ENCODE measurements around the gene PPFIA2.

PPFIA2 gene

DNA sequence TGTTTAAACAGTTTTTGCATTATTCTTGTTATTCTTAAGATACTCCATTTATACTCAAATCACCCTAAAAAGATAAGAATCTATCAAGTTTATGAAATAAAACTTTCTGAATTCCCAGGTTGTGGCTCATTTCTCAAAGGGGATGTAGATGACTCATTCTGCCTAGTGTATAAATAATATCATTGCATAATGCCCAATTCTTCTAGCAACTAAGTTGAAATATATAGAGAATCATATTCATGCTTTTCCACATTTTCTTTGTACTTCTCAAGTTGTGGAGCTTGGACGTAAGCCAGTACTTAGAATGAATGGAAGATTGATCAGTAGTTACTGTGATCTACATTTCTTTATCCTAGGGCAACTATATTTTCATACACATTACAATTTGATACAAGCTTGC lies 201.1 kb downstream of the PPFIA2 start:
- TF ChIP-seq, protein P1, sequence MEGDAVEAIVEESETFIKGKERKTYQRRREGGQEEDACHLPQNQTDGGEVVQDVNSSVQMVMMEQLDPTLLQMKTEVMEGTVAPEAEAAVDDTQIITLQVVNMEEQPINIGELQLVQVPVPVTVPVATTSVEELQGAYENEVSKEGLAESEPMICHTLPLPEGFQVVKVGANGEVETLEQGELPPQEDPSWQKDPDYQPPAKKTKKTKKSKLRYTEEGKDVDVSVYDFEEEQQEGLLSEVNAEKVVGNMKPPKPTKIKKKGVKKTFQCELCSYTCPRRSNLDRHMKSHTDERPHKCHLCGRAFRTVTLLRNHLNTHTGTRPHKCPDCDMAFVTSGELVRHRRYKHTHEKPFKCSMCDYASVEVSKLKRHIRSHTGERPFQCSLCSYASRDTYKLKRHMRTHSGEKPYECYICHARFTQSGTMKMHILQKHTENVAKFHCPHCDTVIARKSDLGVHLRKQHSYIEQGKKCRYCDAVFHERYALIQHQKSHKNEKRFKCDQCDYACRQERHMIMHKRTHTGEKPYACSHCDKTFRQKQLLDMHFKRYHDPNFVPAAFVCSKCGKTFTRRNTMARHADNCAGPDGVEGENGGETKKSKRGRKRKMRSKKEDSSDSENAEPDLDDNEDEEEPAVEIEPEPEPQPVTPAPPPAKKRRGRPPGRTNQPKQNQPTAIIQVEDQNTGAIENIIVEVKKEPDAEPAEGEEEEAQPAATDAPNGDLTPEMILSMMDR (IDR thresholded peaks at IDR 0.05; ENCODE audit: low read depth, low read length): no peak
- Histone ChIP-seq H3K4me1 (no peaks in the 10 kb centered on the region), H3K9me3 (no peaks in the 10 kb centered on the region), H3K36me3 (no peaks in the 10 kb centered on the region), H3K27me3 (no peaks in the 10 kb centered on the region), H3K4me3 (ENCODE audit: low read depth, low read length) (no peak overlapping the region)
- no peak for DNase-seq

DNA sequence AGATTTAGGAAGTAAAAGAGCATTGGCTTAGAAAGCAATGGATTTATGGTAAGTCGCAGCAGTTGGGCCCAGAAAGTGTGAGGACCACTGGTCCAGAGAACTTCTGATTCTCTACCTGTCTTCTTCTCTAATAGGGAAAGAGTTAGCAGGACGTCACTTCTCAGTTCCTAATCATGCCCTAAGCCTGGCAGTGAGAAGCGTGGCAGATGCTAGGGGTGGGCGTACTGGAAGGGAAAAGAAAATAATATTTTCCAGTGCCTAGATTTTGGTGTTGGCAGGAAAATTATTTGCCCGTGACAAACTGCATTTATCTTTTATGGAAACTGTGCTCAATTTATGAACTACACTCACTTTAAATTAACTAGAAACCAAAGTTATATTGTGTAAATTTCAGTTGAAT lies 212.3 kb downstream of the PPFIA2 start:
- no peaks in the 10 kb centered on the region for H3K9me3 ChIP-seq
- H3K36me3 ChIP-seq: no peaks in the 10 kb centered on the region
- no peak overlapping the region for H3K4me3 ChIP-seq (ENCODE audit: low read depth, low read length)
- no peaks in the 10 kb centered on the region for H3K27me3 ChIP-seq
- no peaks in the 10 kb centered on the region for H3K4me1 ChIP-seq
- TF ChIP-seq, protein P1 (IDR thresholded peaks at IDR 0.05; ENCODE audit: low read depth, low read length): no peak
- DNase-seq: no peak

DNA sequence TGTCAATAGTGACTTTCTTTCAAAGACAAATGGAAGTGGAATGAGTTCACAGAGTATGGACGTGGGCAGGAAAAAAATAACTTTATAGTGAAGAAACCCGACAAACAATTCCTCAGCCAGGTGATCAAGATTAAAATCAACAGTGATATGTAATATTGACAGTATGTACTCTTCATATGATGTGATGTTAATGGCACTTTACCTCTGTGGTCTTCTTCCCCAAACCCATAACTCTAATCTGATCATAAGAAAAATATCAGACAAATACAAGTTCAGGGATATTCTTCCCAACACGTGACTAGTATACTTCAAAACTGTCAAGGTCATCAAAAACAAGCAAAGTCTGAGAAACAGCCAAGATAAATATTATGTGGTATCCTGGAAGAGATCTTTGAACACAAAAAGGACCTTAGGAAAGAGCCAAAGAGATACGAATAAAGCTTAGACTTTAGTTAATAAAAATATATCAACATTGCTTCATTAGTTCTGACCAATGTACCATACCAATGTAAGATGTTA lies 215.5 kb downstream of the PPFIA2 start:
- no peaks in the 10 kb centered on the region for H3K4me1 ChIP-seq
- no peak overlapping the region for H3K4me3 ChIP-seq (ENCODE audit: low read depth, low read length)
- TF ChIP-seq, protein P1 (IDR thresholded peaks at IDR 0.05; ENCODE audit: low read depth, low read length): no peak

DNA sequence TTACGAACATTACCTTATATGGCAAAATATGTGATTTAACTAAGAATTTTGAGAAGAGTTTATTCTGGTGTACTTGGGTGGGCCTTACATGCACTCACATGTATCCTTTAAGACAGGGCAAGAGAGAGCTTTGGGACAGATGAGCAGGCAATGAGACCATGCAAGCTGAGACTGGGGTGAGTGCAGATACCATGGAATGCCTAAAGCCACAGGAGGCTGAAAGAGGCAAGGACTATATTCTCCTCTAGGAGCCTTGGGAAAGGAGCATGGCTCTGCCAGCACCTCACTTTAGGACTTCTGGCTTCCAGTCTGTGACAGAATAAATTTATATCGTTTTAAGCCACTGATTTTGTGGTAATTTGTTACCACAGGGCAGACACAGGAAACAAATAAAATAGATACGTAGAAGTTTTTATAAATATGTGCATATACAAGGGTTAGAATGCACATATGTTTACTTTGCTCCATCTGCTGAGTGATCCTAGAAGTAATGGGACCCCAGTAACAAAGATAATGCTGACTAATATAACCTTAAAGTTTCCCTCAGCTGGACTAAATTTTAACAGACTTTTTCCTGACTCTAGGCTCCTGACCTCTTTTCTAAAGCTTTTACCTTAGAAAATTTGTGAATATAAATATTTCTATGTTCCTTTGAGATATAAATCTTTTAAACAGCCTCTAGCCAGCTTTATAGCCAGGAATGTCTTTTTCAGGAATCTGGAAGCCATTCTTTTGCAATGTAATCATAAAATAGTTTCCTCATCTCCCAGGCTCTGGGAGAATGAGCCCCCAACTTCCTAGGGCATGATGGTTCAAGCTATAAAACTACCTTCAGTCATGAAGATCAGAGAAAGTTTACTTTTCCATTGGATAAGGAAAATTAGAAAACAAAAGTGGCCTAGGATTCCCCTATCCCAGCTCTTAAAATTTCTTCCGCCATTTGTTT lies 216.8 kb downstream of the PPFIA2 start:
- no peaks in the 10 kb centered on the region; the same call in 1 of the 2 replicates for H3K9me3 ChIP-seq
- no peaks in the 10 kb centered on the region for H3K4me1 ChIP-seq
- DNase-seq: no peak
- no peaks in the 10 kb centered on the region for H3K36me3 ChIP-seq
- TF ChIP-seq, protein P1 (IDR thresholded peaks at IDR 0.05; ENCODE audit: low read depth, low read length): no peak
- no peaks in the 10 kb centered on the region for H3K27me3 ChIP-seq
- no peak overlapping the region for H3K4me3 ChIP-seq (ENCODE audit: low read depth, low read length)

More for the DNA sequence above, 215.5 kb downstream of the PPFIA2 start:
- H3K9me3 ChIP-seq: no peaks in the 10 kb centered on the region; the same call in 1 of the 2 replicates
- H3K27me3 ChIP-seq: no peaks in the 10 kb centered on the region
- H3K36me3 ChIP-seq: no peaks in the 10 kb centered on the region
- DNase-seq: no peak

DNA sequence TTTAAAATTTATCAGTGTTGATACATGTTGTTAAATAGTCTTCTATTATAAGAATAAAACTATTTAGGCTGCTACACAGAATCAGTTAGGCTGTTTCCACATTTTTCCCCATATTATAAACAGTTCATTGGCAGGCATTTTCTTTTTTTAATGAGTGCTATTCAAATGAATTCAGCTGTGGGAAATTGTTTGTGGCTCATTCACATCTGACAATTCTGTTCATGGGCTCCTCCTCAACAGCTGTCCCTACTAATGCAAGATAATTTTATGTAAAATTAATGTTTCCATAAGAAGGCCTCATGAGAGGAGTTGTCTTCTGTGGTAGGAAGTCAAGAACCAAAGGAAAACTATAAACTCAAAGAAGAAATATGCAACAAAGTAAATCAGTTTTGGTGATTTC lies 218.0 kb downstream of the PPFIA2 start:
- no peak for DNase-seq
- H3K9me3 ChIP-seq: no peaks in the 10 kb centered on the region; the same call in 1 of the 2 replicates
- no peak overlapping the region for H3K4me3 ChIP-seq (ENCODE audit: low read depth, low read length)
- no peaks in the 10 kb centered on the region for H3K27me3 ChIP-seq
- no peaks in the 10 kb centered on the region for H3K36me3 ChIP-seq
- TF ChIP-seq, protein P1 (IDR thresholded peaks at IDR 0.05; ENCODE audit: low read depth, low read length): no peak
- H3K4me1 ChIP-seq: no peaks in the 10 kb centered on the region

DNA sequence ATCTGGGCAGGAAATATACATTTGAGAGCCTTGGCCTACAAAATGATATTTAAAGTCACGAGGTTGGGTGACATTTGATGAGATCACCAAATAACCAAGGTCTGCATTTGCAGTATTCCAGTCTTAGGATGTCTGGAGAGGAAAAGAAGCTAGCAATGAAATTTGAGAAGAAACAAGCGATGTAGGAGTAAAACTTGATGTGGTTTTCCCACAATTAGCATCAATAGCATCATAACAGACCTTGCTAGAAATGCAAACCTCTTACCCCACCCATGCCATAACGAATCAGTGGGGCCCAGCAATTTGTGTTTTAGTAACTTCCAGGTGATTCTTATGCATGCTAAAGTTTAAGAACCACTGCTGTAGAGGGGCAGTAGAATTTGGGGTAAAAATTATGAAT lies 219.9 kb downstream of the PPFIA2 start:
- Histone ChIP-seq H3K9me3 (no peaks in the 10 kb centered on the region; the same call in 1 of the 2 replicates), H3K27me3 (no peaks in the 10 kb centered on the region), H3K36me3 (no peaks in the 10 kb centered on the region), H3K4me1 (no peaks in the 10 kb centered on the region), H3K4me3 (ENCODE audit: low read depth, low read length) (no peak overlapping the region)
- TF ChIP-seq, protein P1 (IDR thresholded peaks at IDR 0.05; ENCODE audit: low read depth, low read length): no peak
- DNase-seq: no peak
